Aorta (tissue), 5 donors: ENCODE results near the gene XPOT. TPM values are rescaled to one million over a fixed set of nuclear protein-coding genes. Genes with fewer than 3 reads are reported as not detected.

Experiments
- ATAC-seq: fragments of 200-7000 bp; cut with Tn5 transposase; one replicate; pipeline ENCODE4 v1.9.1; 2022; ENCODE audit warnings: moderate library complexity; ENCODE audit not compliant: low FRiP score
- DNase-seq, 2 donors: peaks; one replicate each; pipeline ENCODE4 v3.0.0-alpha.2; 2020
- H3K27ac ChIP-seq, 2 donors: one replicate each; pipeline ENCODE4 v1.5.1; 2013; ENCODE audit warnings: low read length in 2 of 2, mild to moderate bottlenecking in 2 of 2, moderate library complexity in 2 of 2, control low read depth in 1 of 2, inconsistent platforms in 1 of 2, low read depth in 1 of 2
- H3K27me3 ChIP-seq, 2 donors: one replicate each; pipeline ENCODE4 v1.6.1; 2013; ENCODE audit warnings: control low read depth in 1 of 2, low read length in 1 of 2, mild to moderate bottlenecking in 1 of 2, moderate library complexity in 1 of 2; ENCODE audit not compliant: insufficient read depth in 2 of 2, control insufficient read depth in 1 of 2
- H3K36me3 ChIP-seq, 2 donors: one replicate each; pipeline ENCODE4 v1.6.1; 2013; ENCODE audit warnings: control low read depth in 1 of 2, low read length in 1 of 2, mild to moderate bottlenecking in 1 of 2; ENCODE audit not compliant: insufficient read depth in 2 of 2, control insufficient read depth in 1 of 2
- H3K4me1 ChIP-seq, 2 donors: one replicate each; pipeline ENCODE4 v1.6.1; 2013; ENCODE audit warnings: low read length in 2 of 2, control low read depth in 1 of 2, mild to moderate bottlenecking in 1 of 2, moderate library complexity in 1 of 2; ENCODE audit not compliant: insufficient read depth in 2 of 2, control insufficient read depth in 1 of 2
- H3K4me3 ChIP-seq, 2 donors: one replicate each; pipeline ENCODE4 v1.5.1; 2013; ENCODE audit warnings: low read length in 2 of 2, control low read depth in 1 of 2, mild to moderate bottlenecking in 1 of 2
- H3K9me3 ChIP-seq: one replicate; pipeline ENCODE4 v1.6.1; 2013; ENCODE audit warnings: mild to moderate bottlenecking, low read length; ENCODE audit not compliant: control insufficient read depth
- WGBS, 2 donors: extraction: QIAGEN DNeasy Blood & Tissue Kit; methylation state at CpG; one replicate each; pipeline ENCODE4 v1.1.7; 2013; 5-methylcytosine and 5-hydroxymethylcytosine counted together
- intact Hi-C, 2 donors: fragments of 100-400 bp; cut with DNase I; formaldehyde crosslinking; loops; one replicate each; pipeline versions ENCODE4 v1.14.2 to v1.15.0; 2022
- polyA plus RNA-seq, 2 donors: library from polyadenylated mRNA; stranded (reverse); fragments of 200-250 nt; gene quantifications; one replicate each; pipeline ENCODE4 v1.2.3, GENCODE V29; 2013
- total RNA-seq, 2 donors: library from RNA; stranded (reverse); fragmentation: NEBNext Ultra II Directional; extraction: Animal tissue kit (Norgen Biotek cat#: 25700); gene quantifications; one replicate each; pipeline ENCODE4 v1.2.1, GENCODE V29; 2021
- donor health status: healthy with polysubstance abuse.
- donor health status: Bipolar disorder and iron deficiency.
- donor health status: DM: no; HTN: no; CAD: no.
- donor health status: DM: no; HTN: no; CAD: no.
- donor health status: DM: yes; HTN: yes; CAD: no.

Gene XPOT
- total and polyA plus RNA-seq, 4 donors = 18.2 to 53.9 (median 36.3) TPM

GRCh38 chr12:64407342-64408223 is 3.4 kb downstream of the XPOT start:
- DNase-seq (no peak), ATAC-seq (no peak)
- no peaks in the 10 kb centered on the region for H3K4me1 ChIP-seq
- no peaks in the 10 kb centered on the region for H3K27me3 ChIP-seq
- intact Hi-C loops = loop anchor here (5.0 to 10.0 kb wide), 2 partner anchors 45 to 573 kb away; partner anchors contain the start of gene TBK1 (in 1 of the 2)
- no peak overlapping the region for H3K27ac ChIP-seq
- no peaks in the 10 kb centered on the region for H3K9me3 ChIP-seq
- no peaks in the 10 kb centered on the region for H3K36me3 ChIP-seq
- no peak overlapping the region for H3K4me3 ChIP-seq
- 84% methylated on average over 9 of the region's 9 CpGs for whole genome bisulfite sequencing, 2 donors

DNA sequence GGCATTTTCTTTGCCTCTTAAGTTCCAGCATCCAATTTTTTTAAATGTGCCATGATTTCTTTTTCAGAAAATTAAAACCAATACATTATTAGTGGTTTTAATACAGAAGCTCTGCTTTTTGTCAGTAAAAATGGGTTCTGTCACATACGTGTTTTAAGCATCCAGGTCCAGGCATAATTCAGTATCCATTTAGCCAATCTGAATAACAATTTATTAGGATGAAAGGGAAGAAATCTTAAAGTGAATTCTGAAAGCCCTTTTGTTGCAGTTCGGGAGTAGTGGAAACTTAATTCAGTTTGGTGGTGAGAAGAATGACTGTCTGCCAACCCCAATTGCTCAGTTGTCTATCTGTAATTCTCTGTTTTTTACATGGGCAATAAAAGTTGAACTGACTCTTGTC is 7.2 kb downstream of the XPOT start:
- no peak for ATAC-seq
- no peak overlapping the region for H3K4me3 ChIP-seq
- no peaks in the 10 kb centered on the region for H3K27me3 ChIP-seq
- H3K27ac ChIP-seq = no peak overlapping the region
- intact Hi-C loops = no loop called here
- H3K9me3 ChIP-seq = no peaks in the 10 kb centered on the region
- no peak for DNase-seq
- peaks cover 0 to 4% of the 10 kb centered on the region in 2 donors for H3K36me3 ChIP-seq
- no peaks in the 10 kb centered on the region for H3K4me1 ChIP-seq
- WGBS, 2 donors = 93 to 96% methylated on average over 2 of the region's 2 CpGs

GRCh38 chr12:64412459-64412858 is 8.3 kb downstream of the XPOT start:
- no peak for ATAC-seq
- H3K36me3 ChIP-seq = peaks cover 3 to 4% of the 10 kb centered on the region in 2 donors
- H3K4me3 ChIP-seq = no peak overlapping the region
- DNase-seq = no peak
- H3K27me3 ChIP-seq = no peaks in the 10 kb centered on the region
- WGBS, 2 donors = 65 to 66% methylated on average over 2 of the region's 2 CpGs
- H3K4me1 ChIP-seq = no peaks in the 10 kb centered on the region
- H3K27ac ChIP-seq = no peak overlapping the region
- intact Hi-C loops = no loop called here
- H3K9me3 ChIP-seq = no peaks in the 10 kb centered on the region

- Histone ChIP-seq H3K27me3 (no peaks in the 10 kb centered on the region), H3K36me3 (peaks cover 3 to 4% of the 10 kb centered on the region in 2 donors), H3K4me3 (no peak overlapping the region), H3K4me1 (no peaks in the 10 kb centered on the region), H3K27ac (no peak overlapping the region), H3K9me3 (no peaks in the 10 kb centered on the region)
- WGBS, 2 donors = 77 to 84% methylated on average over 2 of the region's 2 CpGs
- DNase-seq (no peak), ATAC-seq (no peak)
- intact Hi-C loops = no loop called here
Observed at GRCh38 chr12:64413884-64414283, 9.7 kb downstream of the XPOT start.

GRCh38 chr12:64418209-64418608 is 14.0 kb downstream of the XPOT start:
- no peaks in the 10 kb centered on the region for H3K4me1 ChIP-seq
- H3K36me3 ChIP-seq = peaks cover 3% of the 10 kb centered on the region in 2 donors

DNA sequence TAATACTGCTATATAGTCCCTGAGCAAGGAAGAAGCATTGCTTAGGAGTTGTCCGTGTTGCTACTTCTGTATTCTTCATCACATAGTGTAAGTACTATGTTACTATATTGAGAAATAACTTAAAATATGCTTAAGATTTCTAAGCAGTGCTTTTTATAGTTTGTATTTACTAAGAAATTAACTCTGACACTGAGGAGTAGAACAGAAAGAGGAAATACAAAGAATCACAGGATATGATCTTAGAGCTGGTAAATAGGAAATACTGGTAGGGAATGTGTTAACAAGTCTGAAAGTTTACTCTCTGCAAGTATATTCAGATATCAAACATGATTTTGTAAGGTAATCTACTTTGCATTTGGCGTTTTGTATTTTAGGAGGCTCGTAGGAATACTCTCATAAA is 15.5 kb downstream of the XPOT start:
- Histone ChIP-seq H3K36me3 (peaks cover 2 to 7% of the 10 kb centered on the region in 2 donors), H3K4me3 (no peak overlapping the region)

More at GRCh38 chr12:64418209-64418608, 14.0 kb downstream of the XPOT start:
- DNase-seq (no peak), ATAC-seq (no peak)
- H3K27ac ChIP-seq = no peak overlapping the region
- H3K27me3 ChIP-seq = no peaks in the 10 kb centered on the region
- no peaks in the 10 kb centered on the region for H3K9me3 ChIP-seq
- intact Hi-C loops = no loop called here
- no peak overlapping the region for H3K4me3 ChIP-seq

DNA sequence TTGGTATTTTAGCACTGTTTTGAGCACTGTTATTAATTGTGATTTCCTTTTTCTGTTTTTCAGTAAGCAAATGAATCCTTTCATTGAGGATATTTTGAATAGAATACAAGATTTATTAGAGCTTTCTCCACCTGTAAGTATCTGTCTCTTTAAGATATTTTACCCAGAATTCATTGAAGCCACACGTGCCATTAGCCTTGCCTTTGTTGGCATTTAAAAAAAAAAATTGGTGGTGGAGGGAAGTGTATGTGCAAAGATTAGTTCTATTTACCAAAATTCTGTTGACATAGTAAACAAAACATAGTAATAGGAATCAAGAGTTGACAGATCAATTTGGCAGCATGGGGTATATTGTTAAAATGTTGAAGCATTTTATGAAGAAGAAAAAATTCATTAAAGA is 23.8 kb downstream of the XPOT start:
- DNase-seq = no peak
- no peak overlapping the region for H3K4me3 ChIP-seq
- intact Hi-C loops = no loop called here
- no peak overlapping the region for H3K27ac ChIP-seq
- H3K4me1 ChIP-seq = no peaks in the 10 kb centered on the region
- no peak for ATAC-seq
- no peaks in the 10 kb centered on the region for H3K27me3 ChIP-seq
- WGBS, 2 donors = 9 to 11% methylated on average over 1 of the region's 1 CpG
- H3K9me3 ChIP-seq = no peaks in the 10 kb centered on the region
- H3K36me3 ChIP-seq = peaks cover 4 to 15% of the 10 kb centered on the region in 2 donors

More for the DNA sequence above, 15.5 kb downstream of the XPOT start:
- Histone ChIP-seq H3K9me3 (no peaks in the 10 kb centered on the region), H3K27me3 (no peaks in the 10 kb centered on the region), H3K4me1 (no peaks in the 10 kb centered on the region), H3K27ac (no peak overlapping the region)
- DNase-seq (no peak), ATAC-seq (no peak)
- intact Hi-C loops = no loop called here
- 90 to 93% methylated on average over 3 of the region's 3 CpGs for WGBS, 2 donors

- Histone ChIP-seq H3K36me3 (peaks cover 5 to 12% of the 10 kb centered on the region in 2 donors), H3K4me1 (no peaks in the 10 kb centered on the region), H3K4me3 (no peak overlapping the region), H3K9me3 (no peaks in the 10 kb centered on the region), H3K27me3 (no peaks in the 10 kb centered on the region), H3K27ac (no peak overlapping the region)
- intact Hi-C loops = no loop called here
- DNase-seq (no peak), ATAC-seq (no peak)
- 89 to 91% methylated on average over 4 of the region's 4 CpGs for WGBS, 2 donors
Observed at GRCh38 chr12:64428956-64429355, 24.8 kb downstream of the XPOT start.

- 63 to 71% methylated on average over 2 of the region's 2 CpGs for WGBS, 2 donors
Observed at GRCh38 chr12:64430886-64431285, 26.7 kb downstream of the XPOT start.

More at GRCh38 chr12:64430886-64431285, 26.7 kb downstream of the XPOT start:
- H3K27me3 ChIP-seq = no peaks in the 10 kb centered on the region
- no peak overlapping the region for H3K4me3 ChIP-seq
- no peaks in the 10 kb centered on the region for H3K9me3 ChIP-seq
- no peaks in the 10 kb centered on the region for H3K4me1 ChIP-seq
- no peak overlapping the region for H3K27ac ChIP-seq
- ATAC-seq (no peak), DNase-seq (no peak)
- H3K36me3 ChIP-seq = peaks cover 5 to 9% of the 10 kb centered on the region in 2 donors
- intact Hi-C loops = no loop called here
